ENCODE results near the gene PHGDH. TPM values are rescaled to one million over a fixed set of nuclear protein-coding genes. Genes with fewer than 3 reads are reported as not detected.
A peak's percentile ranks its signal among the peaks of the same experiment; 100 is the strongest.

Gene PHGDH
- total and polyA plus RNA-seq, 2 of the 13 experiments (the other 11 are each of a cell fraction or from before 2014, with no cell fraction given), result 95.8 to 133 TPM

- TF ChIP-seq HOXA7 (CRISPR knock-in tag; IDR thresholded peaks at IDR 0.05) (no peak), KDM3A (CRISPR knock-in tag; IDR thresholded peaks at IDR 0.05; ENCODE audit: low read depth) (no peak), ZNF350 (CRISPR knock-in tag; IDR thresholded peaks at IDR 0.05; ENCODE audit: borderline replicate concordance, low read depth) (no peak), SPEN (CRISPR knock-in tag; IDR thresholded peaks at IDR 0.05; ENCODE audit: low read depth) (no peak), ZNF629 (CRISPR knock-in tag; conservative IDR thresholded peaks at IDR 0.05) (no peak), ZC3H13 (CRISPR knock-in tag; IDR thresholded peaks at IDR 0.05) (no peak), ZNF709 (CRISPR knock-in tag; IDR thresholded peaks at IDR 0.05) (no peak), ZNF282 (IDR thresholded peaks at IDR 0.05; ENCODE audit: partially characterized antibody) (no peak), PHF21A (CRISPR knock-in tag; IDR thresholded peaks at IDR 0.05) (no peak), MTA3 (CRISPR knock-in tag; IDR thresholded peaks at IDR 0.05) (no peak), ZNF724P (CRISPR knock-in tag; IDR thresholded peaks at IDR 0.05; ENCODE audit: borderline replicate concordance) (no peak), CBFB (CRISPR knock-in tag; IDR thresholded peaks at IDR 0.05) (no peak), ATF6 (CRISPR knock-in tag; conservative IDR thresholded peaks at IDR 0.05) (no peak), REXO4 (CRISPR knock-in tag; IDR thresholded peaks at IDR 0.05; ENCODE audit: borderline replicate concordance) (no peak), TBX3 (IDR thresholded peaks at IDR 0.05; ENCODE audit: borderline replicate concordance) (no peak), MYC (CRISPR knock-in tag; IDR thresholded peaks at IDR 0.05; ENCODE audit: borderline replicate concordance) (no peak)
- TF ChIP-seq, protein P1, sequence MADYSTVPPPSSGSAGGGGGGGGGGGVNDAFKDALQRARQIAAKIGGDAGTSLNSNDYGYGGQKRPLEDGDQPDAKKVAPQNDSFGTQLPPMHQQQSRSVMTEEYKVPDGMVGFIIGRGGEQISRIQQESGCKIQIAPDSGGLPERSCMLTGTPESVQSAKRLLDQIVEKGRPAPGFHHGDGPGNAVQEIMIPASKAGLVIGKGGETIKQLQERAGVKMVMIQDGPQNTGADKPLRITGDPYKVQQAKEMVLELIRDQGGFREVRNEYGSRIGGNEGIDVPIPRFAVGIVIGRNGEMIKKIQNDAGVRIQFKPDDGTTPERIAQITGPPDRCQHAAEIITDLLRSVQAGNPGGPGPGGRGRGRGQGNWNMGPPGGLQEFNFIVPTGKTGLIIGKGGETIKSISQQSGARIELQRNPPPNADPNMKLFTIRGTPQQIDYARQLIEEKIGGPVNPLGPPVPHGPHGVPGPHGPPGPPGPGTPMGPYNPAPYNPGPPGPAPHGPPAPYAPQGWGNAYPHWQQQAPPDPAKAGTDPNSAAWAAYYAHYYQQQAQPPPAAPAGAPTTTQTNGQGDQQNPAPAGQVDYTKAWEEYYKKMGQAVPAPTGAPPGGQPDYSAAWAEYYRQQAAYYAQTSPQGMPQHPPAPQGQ (CRISPR knock-in tag; IDR thresholded peaks at IDR 0.05; ENCODE audit: borderline replicate concordance), result no peak
- TF ChIP-seq, protein P2, sequence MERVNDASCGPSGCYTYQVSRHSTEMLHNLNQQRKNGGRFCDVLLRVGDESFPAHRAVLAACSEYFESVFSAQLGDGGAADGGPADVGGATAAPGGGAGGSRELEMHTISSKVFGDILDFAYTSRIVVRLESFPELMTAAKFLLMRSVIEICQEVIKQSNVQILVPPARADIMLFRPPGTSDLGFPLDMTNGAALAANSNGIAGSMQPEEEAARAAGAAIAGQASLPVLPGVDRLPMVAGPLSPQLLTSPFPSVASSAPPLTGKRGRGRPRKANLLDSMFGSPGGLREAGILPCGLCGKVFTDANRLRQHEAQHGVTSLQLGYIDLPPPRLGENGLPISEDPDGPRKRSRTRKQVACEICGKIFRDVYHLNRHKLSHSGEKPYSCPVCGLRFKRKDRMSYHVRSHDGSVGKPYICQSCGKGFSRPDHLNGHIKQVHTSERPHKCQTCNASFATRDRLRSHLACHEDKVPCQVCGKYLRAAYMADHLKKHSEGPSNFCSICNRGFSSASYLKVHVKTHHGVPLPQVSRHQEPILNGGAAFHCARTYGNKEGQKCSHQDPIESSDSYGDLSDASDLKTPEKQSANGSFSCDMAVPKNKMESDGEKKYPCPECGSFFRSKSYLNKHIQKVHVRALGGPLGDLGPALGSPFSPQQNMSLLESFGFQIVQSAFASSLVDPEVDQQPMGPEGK (CRISPR knock-in tag; IDR thresholded peaks at IDR 0.05), result no peak
- TF ChIP-seq, protein P3, sequence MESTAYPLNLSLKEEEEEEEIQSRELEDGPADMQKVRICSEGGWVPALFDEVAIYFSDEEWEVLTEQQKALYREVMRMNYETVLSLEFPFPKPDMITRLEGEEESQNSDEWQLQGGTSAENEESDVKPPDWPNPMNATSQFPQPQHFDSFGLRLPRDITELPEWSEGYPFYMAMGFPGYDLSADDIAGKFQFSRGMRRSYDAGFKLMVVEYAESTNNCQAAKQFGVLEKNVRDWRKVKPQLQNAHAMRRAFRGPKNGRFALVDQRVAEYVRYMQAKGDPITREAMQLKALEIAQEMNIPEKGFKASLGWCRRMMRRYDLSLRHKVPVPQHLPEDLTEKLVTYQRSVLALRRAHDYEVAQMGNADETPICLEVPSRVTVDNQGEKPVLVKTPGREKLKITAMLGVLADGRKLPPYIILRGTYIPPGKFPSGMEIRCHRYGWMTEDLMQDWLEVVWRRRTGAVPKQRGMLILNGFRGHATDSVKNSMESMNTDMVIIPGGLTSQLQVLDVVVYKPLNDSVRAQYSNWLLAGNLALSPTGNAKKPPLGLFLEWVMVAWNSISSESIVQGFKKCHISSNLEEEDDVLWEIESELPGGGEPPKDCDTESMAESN (CRISPR knock-in tag; conservative IDR thresholded peaks at IDR 0.05), result 0 out of 2 replicates have a peak, but pooled peaks have one; percentile 35
- TF ChIP-seq, protein P4, sequence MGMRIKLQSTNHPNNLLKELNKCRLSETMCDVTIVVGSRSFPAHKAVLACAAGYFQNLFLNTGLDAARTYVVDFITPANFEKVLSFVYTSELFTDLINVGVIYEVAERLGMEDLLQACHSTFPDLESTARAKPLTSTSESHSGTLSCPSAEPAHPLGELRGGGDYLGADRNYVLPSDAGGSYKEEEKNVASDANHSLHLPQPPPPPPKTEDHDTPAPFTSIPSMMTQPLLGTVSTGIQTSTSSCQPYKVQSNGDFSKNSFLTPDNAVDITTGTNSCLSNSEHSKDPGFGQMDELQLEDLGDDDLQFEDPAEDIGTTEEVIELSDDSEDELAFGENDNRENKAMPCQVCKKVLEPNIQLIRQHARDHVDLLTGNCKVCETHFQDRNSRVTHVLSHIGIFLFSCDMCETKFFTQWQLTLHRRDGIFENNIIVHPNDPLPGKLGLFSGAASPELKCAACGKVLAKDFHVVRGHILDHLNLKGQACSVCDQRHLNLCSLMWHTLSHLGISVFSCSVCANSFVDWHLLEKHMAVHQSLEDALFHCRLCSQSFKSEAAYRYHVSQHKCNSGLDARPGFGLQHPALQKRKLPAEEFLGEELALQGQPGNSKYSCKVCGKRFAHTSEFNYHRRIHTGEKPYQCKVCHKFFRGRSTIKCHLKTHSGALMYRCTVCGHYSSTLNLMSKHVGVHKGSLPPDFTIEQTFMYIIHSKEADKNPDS (CRISPR knock-in tag; IDR thresholded peaks at IDR 0.05), result no peak
Observed at GRCh38 chr1:119713039-119713748, 1.5 kb downstream of the PHGDH start (continued).

Data from HepG2 (cell line).